AG04449 (cell line): ENCODE results near the gene PRLH.

Experiments
- CTCF ChIA-PET: fragments of 350-600 bp; formaldehyde crosslinking; extraction: SDS; loops from one replicate; lab custom pipeline; 2021; ENCODE audit warnings: antibody characterized with exemption; lab: Yijun Ruan, JAX
- POLR2A ChIA-PET: fragments of 400-600, 350-600 bp; formaldehyde crosslinking; extraction: SDS; loops from one replicate; lab custom pipeline; 2020; ENCODE audit warnings: antibody characterized with exemption, inconsistent platforms; lab: Yijun Ruan, JAX
- DNase-seq: peaks from one replicate; pipeline ENCODE4 v3.0.0-alpha.2; 2010; ENCODE audit warnings: low read depth, low spot score
- H3K4me3 ChIP-seq: 2 replicates; pipeline ENCODE4 v1.5.1; 2011; ENCODE audit warnings: low read depth, mild to moderate bottlenecking, control low read depth, low read length
- CTCF ChIP-seq: IDR thresholded peaks from one replicate; pipeline ENCODE4 v1.5.1; 2011; ENCODE audit warnings: mild to moderate bottlenecking, moderate library complexity, low read length, control low read depth, inconsistent platforms; ENCODE audit not compliant: insufficient read depth; ENCODE audit errors: missing control alignments

PRLH gene

DNA sequence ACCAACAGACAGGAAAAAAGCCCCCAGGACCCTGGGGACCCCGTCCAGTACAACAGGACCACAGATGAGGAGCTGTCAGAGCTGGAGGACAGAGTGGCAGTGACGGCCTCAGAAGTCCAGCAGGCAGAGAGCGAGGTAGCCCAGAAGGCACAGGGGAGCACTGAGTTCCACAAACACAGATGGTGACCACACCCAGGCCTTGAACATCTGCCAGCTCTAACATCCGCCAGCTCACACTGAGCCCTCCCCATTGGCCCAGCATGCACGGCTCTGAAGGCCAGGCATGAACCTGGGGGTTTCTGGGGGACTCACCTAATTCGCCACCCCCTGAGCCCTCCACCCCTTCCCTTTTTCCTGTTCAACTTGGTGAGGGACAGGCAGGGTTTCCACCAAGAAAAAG, 25.6 kb upstream of the PRLH start:
- DNase-seq = no peak
- no peak for TF ChIP-seq CTCF
- CTCF ChIA-PET = interaction anchor here (0.9 to 2.8 kb wide), 4 partner anchors 29 to 204 kb away, joined by 3 to 16 read pairs (median 4); no protein-coding TSS in a partner anchor
- no peak overlapping the region for H3K4me3 ChIP-seq
- POLR2A ChIA-PET = no interaction called here

GRCh38 chr2:237541243-237541642, 25.1 kb upstream of the PRLH start:
- no peak overlapping the region for H3K4me3 ChIP-seq
- ChIA-PET POLR2A (no interaction called here), CTCF (interaction anchor here (0.9 to 2.8 kb wide), 6 partner anchors 28 to 204 kb away, joined by 3 to 16 read pairs (median 4); no protein-coding TSS in a partner anchor)
- TF ChIP-seq CTCF = no peak
- no peak for DNase-seq

DNA sequence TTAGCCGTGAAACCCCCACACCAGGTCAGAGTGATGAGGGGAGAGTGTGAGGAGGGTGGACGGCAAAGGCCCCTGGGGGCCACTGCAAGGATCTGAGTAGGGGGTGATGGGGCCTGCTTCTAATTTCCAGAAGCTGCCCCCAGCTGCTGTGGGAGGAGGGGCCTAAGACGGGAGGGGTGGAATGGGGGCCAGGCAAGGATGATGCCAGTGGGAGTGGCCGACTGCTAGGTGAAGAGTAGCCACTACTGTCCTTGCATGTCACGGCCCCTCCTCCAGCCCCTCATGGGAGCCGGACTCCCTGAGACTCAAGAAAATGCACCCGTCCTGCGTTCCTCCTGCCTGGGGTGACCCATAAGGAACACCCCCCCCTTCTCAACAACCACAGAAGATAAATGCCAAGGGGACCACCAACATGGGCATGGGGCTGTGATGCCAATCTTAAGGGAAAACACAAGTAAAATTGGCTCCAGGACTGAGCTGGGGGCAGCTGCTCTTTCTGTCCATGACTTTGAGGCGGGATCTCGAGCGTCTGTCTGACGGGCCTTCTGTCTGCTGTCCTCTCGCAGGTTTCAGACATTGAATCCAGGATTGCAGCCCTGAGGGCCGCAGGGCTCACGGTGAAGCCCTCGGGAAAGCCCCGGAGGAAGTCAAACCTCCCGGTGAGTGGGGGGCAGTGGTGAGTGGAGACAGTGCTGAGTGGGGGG, 24.2 kb upstream of the PRLH start:
- TF ChIP-seq CTCF = no peak
- no peak overlapping the region for H3K4me3 ChIP-seq
- POLR2A ChIA-PET = no interaction called here
- DNase-seq = no peak
- CTCF ChIA-PET = interaction anchor here (1.1 to 2.8 kb wide), 4 partner anchors 29 to 203 kb away, joined by 3 to 16 read pairs (median 4); no protein-coding TSS in a partner anchor

DNA sequence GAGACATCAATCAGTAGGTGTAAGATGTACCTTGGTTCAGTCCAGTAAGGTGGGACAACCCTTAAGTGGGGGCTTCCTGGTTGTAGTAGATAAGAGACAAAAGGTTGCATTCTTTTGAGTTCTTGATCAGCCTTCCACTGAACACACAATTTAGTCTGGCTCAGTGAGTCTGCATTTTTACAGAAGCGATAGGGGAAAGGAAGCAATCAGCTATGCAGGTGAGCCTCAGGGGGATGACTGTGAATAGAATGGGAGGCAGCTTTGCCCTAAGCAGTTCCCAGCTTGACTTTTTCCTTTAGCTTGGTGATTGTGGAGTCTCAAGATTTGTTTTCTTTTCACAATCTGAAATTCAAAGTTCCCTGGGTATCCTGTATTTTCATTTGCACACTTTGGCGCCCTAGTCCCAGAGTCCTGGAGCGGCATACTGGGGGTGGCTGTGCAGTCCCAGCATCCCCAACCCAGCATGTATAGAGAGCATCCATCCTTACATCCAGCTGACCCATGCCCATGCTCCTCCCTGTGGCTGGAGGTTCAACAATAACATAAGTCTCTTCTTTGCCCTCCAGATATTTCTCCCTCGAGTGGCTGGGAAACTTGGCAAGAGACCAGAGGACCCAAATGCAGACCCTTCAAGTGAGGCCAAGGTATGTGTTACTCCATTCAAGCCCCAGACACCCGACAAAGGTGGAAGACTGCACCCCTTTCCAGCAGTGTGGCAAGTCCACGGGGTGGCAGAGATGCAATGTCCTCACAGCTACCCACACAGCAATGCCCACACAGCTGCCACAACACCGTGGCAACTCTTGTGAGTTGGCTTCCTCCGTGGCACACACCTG, 20.1 kb upstream of the PRLH start:
- CTCF ChIA-PET = interaction anchor here (1.2 to 1.3 kb wide), 2 partner anchors 10 to 34 kb away, joined by 3 to 5 read pairs; no protein-coding TSS in a partner anchor
- no peak overlapping the region for H3K4me3 ChIP-seq
- TF ChIP-seq CTCF = no peak
- POLR2A ChIA-PET = no interaction called here
- no peak for DNase-seq

GRCh38 chr2:237546876-237547395, 19.4 kb upstream of the PRLH start:
- no peak for DNase-seq
- TF ChIP-seq CTCF = no peak
- CTCF ChIA-PET = no interaction called here
- POLR2A ChIA-PET = no interaction called here
- no peak overlapping the region for H3K4me3 ChIP-seq
